ENCODE results near the gene AMD1.

AMD1 gene

DNA sequence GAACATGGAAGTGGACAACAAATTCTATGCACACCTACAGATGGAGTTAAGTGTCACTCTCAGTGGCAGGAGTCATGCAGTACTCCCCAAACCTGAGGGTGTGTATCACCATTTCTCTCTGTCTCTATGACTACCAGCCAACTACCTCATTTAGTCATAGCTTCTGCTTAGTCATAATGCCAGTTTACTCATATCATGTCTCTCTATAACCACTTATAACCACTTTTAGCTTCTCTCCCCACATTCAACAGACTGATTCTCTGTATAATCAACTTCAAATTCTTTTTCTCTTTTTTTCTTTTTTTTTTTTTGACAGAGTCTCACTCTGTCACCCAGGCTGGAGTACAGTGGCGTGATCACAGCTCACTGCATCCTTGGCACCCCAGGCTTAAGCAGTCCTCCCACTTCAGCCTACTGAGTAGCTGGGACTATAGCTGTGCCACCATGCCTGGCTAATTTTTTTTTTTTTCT is 70.1 kb downstream of the AMD1 start:
- Histone ChIP-seq H3K9me2 (replicated peaks; ENCODE audit: insufficient read depth, low read length) (no peaks in the 10 kb centered on the region), H3K79me2 (ENCODE audit: low read length) (no peaks in the 10 kb centered on the region), H3K4me3 (ENCODE audit: low read length) (no peak overlapping the region), H3K9ac (ENCODE audit: low read length) (no peak overlapping the region), H3K27ac (ENCODE audit: low read length) (no peak overlapping the region), H3K27me3 (replicated peaks; ENCODE audit: insufficient read depth, low read length) (no peaks in the 10 kb centered on the region), H4K20me1 (ENCODE audit: insufficient read depth, low read length) (no peaks in the 10 kb centered on the region), H3K36me3 (replicated peaks; ENCODE audit: insufficient read depth, low read length) (no peaks in the 10 kb centered on the region), H3F3A (ENCODE audit: insufficient read depth, low read length) (no peaks in the 10 kb centered on the region), H3K9me3 (replicated peaks; ENCODE audit: insufficient read depth, low read length) (no peaks in the 10 kb centered on the region), H2AFZ (ENCODE audit: low read length) (no peak overlapping the region), H3K4me2 (ENCODE audit: low read depth, low read length) (no peak overlapping the region), H3K4me1 (ENCODE audit: low read length) (no peaks in the 10 kb centered on the region)
- TF ChIP-seq EZH2 (optimal IDR thresholded peaks at IDR 0.05; ENCODE audit: low read depth, low read length) = no peak
- no peak for TF ChIP-seq EZH2phosphoT487 (IDR thresholded peaks at IDR 0.05; ENCODE audit: low read length)
- TF ChIP-seq, protein P1, sequence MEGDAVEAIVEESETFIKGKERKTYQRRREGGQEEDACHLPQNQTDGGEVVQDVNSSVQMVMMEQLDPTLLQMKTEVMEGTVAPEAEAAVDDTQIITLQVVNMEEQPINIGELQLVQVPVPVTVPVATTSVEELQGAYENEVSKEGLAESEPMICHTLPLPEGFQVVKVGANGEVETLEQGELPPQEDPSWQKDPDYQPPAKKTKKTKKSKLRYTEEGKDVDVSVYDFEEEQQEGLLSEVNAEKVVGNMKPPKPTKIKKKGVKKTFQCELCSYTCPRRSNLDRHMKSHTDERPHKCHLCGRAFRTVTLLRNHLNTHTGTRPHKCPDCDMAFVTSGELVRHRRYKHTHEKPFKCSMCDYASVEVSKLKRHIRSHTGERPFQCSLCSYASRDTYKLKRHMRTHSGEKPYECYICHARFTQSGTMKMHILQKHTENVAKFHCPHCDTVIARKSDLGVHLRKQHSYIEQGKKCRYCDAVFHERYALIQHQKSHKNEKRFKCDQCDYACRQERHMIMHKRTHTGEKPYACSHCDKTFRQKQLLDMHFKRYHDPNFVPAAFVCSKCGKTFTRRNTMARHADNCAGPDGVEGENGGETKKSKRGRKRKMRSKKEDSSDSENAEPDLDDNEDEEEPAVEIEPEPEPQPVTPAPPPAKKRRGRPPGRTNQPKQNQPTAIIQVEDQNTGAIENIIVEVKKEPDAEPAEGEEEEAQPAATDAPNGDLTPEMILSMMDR (IDR thresholded peaks at IDR 0.05; ENCODE audit: low read length) = no peak
- DNase-seq = no peak

Data from MM.1S (cell line).